Trophoblast cell (in vitro differentiated cells and primary cell): ENCODE data around the gene SPOCK2.

Experiments
- DNase-seq, 2 donors: peaks; one replicate each; pipeline ENCODE4 v3.0.0-alpha.2; 2016
- H2AFZ ChIP-seq: 2 replicates; pipeline ENCODE4 v1.6.1; 2013; ENCODE audit warnings: low read length, moderate library complexity, mild to moderate bottlenecking; ENCODE audit not compliant: insufficient read depth, poor library complexity
- H2AK5ac ChIP-seq: 2 replicates; pipeline ENCODE4 v1.6.1; 2013; ENCODE audit warnings: mild to moderate bottlenecking, low read length
- H2BK120ac ChIP-seq: 2 replicates; pipeline ENCODE4 v1.6.1; 2013; ENCODE audit warnings: low read length, mild to moderate bottlenecking, moderate library complexity; ENCODE audit not compliant: insufficient read depth, poor library complexity
- H2BK12ac ChIP-seq: 2 replicates; pipeline ENCODE4 v1.6.1; 2013; ENCODE audit warnings: mild to moderate bottlenecking, low read length, moderate library complexity
- H2BK5ac ChIP-seq: 2 replicates; pipeline ENCODE4 v1.6.1; 2013; ENCODE audit warnings: low read length, low read depth, moderate library complexity, mild to moderate bottlenecking; ENCODE audit not compliant: poor library complexity
- H3K14ac ChIP-seq: 2 replicates; pipeline ENCODE4 v1.6.1; 2013; ENCODE audit warnings: mild to moderate bottlenecking, low read length
- H3K18ac ChIP-seq: 2 replicates; pipeline ENCODE4 v1.6.1; 2013; ENCODE audit warnings: mild to moderate bottlenecking, low read length
- H3K23ac ChIP-seq: 2 replicates; pipeline ENCODE4 v1.6.1; 2013; ENCODE audit warnings: low read length
- H3K27ac ChIP-seq: 2 replicates; pipeline ENCODE4 v1.5.1; 2013; ENCODE audit warnings: low read depth, mild to moderate bottlenecking, inconsistent platforms, low read length, moderate library complexity
- H3K27me3 ChIP-seq: 2 replicates; pipeline ENCODE4 v1.6.1; 2013; ENCODE audit warnings: inconsistent platforms, mild to moderate bottlenecking, low read length, moderate library complexity; ENCODE audit not compliant: insufficient read depth
- H3K36me3 ChIP-seq, 2 experiments: 1 replicate in 1 of 2; 2 replicates in 1 of 2; pipeline ENCODE4 v1.6.1; 2013; ENCODE audit warnings: low read length in 2 of 2, mild to moderate bottlenecking in 2 of 2, moderate library complexity in 1 of 2; ENCODE audit not compliant: insufficient read depth in 2 of 2, control insufficient read depth in 1 of 2
- H3K4ac ChIP-seq: 2 replicates; pipeline ENCODE4 v1.6.1; 2013; ENCODE audit warnings: low read depth, mild to moderate bottlenecking, low read length, moderate library complexity
- H3K4me1 ChIP-seq, 2 experiments: 1 replicate in 1 of 2; 2 replicates in 1 of 2; pipeline ENCODE4 v1.6.1; 2013; ENCODE audit warnings: low read length in 2 of 2, mild to moderate bottlenecking in 2 of 2, moderate library complexity in 1 of 2; ENCODE audit not compliant: insufficient read depth in 2 of 2, control insufficient read depth in 1 of 2
- H3K4me2 ChIP-seq: 2 replicates; pipeline ENCODE4 v1.6.1; 2013; ENCODE audit warnings: inconsistent platforms, mild to moderate bottlenecking, low read length, moderate library complexity
- H3K4me3 ChIP-seq: 2 replicates; pipeline ENCODE4 v1.5.1; 2013; ENCODE audit warnings: mild to moderate bottlenecking, low read depth, low read length, inconsistent platforms
- H3K79me1 ChIP-seq: one replicate; pipeline ENCODE4 v1.6.1; 2013; ENCODE audit warnings: low read length
- H3K79me2 ChIP-seq: 2 replicates; pipeline ENCODE4 v1.6.1; 2013; ENCODE audit warnings: low read length, mild to moderate bottlenecking; ENCODE audit not compliant: control insufficient read depth, insufficient read depth, poor library complexity
- H3K9ac ChIP-seq: 2 replicates; pipeline ENCODE4 v1.6.1; 2013; ENCODE audit warnings: mild to moderate bottlenecking, low read length
- H3K9me3 ChIP-seq: 2 replicates; pipeline ENCODE4 v1.6.1; 2013; ENCODE audit warnings: low read depth, mild to moderate bottlenecking, control low read depth, inconsistent platforms, low read length; ENCODE audit not compliant: insufficient read depth
- H4K12ac ChIP-seq: 2 replicates; pipeline ENCODE4 v1.6.1; 2013; ENCODE audit warnings: low read depth, mild to moderate bottlenecking, low read length, moderate library complexity
- H4K8ac ChIP-seq: 2 replicates; pipeline ENCODE4 v1.6.1; 2013; ENCODE audit warnings: low read depth, mild to moderate bottlenecking, low read length, moderate library complexity
- H4K91ac ChIP-seq: one replicate; pipeline ENCODE4 v1.6.1; 2013; ENCODE audit warnings: low read depth, mild to moderate bottlenecking, low read length, moderate library complexity
- WGBS: extraction: QIAGEN DNeasy Blood & Tissue Kit; methylation state at CpG from one replicate; pipeline ENCODE4 v1.1.7; 2013; ENCODE audit warnings: missing lambda C conversion rate; ENCODE audit not compliant: insufficient read length, insufficient coverage; ENCODE audit errors: extremely low coverage; 5-methylcytosine and 5-hydroxymethylcytosine counted together

Gene SPOCK2

GRCh38 chr10:72053690-72054089 lies 34.7 kb downstream of the SPOCK2 start:
- no peak overlapping the region for H2BK5ac ChIP-seq
- H3K36me3 ChIP-seq, result no peaks in the 10 kb centered on the region
- H3K14ac ChIP-seq, result no peak overlapping the region
- no peak overlapping the region for H3K18ac ChIP-seq
- H3K9ac ChIP-seq, result no peak overlapping the region
- H3K23ac ChIP-seq, result no peak overlapping the region
- H2AFZ ChIP-seq, result no peak overlapping the region
- no peak overlapping the region for H2BK120ac ChIP-seq
- H3K4me2 ChIP-seq, result no peak overlapping the region
- no peak overlapping the region for H3K27ac ChIP-seq
- DNase-seq, result no peak
- H2BK12ac ChIP-seq, result no peak overlapping the region
- H3K4ac ChIP-seq, result no peak overlapping the region
- no peak overlapping the region for H3K4me3 ChIP-seq
- H3K79me1 ChIP-seq, result no peaks in the 10 kb centered on the region
- H2AK5ac ChIP-seq, result no peak overlapping the region
- no peak overlapping the region for H4K12ac ChIP-seq
- peaks cover 3% of the 10 kb centered on the region for H3K9me3 ChIP-seq
- no peaks in the 10 kb centered on the region for H3K27me3 ChIP-seq
- no CpG with 5 or more reads among the region's 7 CpGs for WGBS
- H3K79me2 ChIP-seq, result no peaks in the 10 kb centered on the region
- H4K91ac ChIP-seq, result no peak overlapping the region
- no peak overlapping the region for H4K8ac ChIP-seq
- no peaks in the 10 kb centered on the region for H3K4me1 ChIP-seq

- H3K27ac ChIP-seq, result no peak overlapping the region
- no peak for DNase-seq
- H3K4ac ChIP-seq, result no peak overlapping the region
- H3K4me3 ChIP-seq, result no peak overlapping the region
- no peaks in the 10 kb centered on the region for H3K79me2 ChIP-seq
- H2BK120ac ChIP-seq, result no peak overlapping the region
- no peak overlapping the region for H4K12ac ChIP-seq
- H4K91ac ChIP-seq, result no peak overlapping the region
- H3K9me3 ChIP-seq, result peaks cover 3% of the 10 kb centered on the region
- no peaks in the 10 kb centered on the region for H3K4me1 ChIP-seq
- no peak overlapping the region for H2AFZ ChIP-seq
- no peak overlapping the region for H2BK5ac ChIP-seq
- H3K23ac ChIP-seq, result no peak overlapping the region
- no peak overlapping the region for H2BK12ac ChIP-seq
- no peak overlapping the region for H3K4me2 ChIP-seq
- H2AK5ac ChIP-seq, result no peak overlapping the region
- no peak overlapping the region for H3K9ac ChIP-seq
- H3K36me3 ChIP-seq, result no peaks in the 10 kb centered on the region
- H3K79me1 ChIP-seq, result no peaks in the 10 kb centered on the region
- no peaks in the 10 kb centered on the region for H3K27me3 ChIP-seq
- H3K14ac ChIP-seq, result no peak overlapping the region
- no CpG with 5 or more reads among the region's 3 CpGs for WGBS
- no peak overlapping the region for H4K8ac ChIP-seq
- H3K18ac ChIP-seq, result no peak overlapping the region
Observed at GRCh38 chr10:72050873-72051272, 37.5 kb downstream of the SPOCK2 start.

- Histone ChIP-seq H3K4me2 (no peak overlapping the region), H3K4ac (no peak overlapping the region), H2AFZ (no peak overlapping the region), H2BK5ac (no peak overlapping the region), H3K23ac (no peak overlapping the region), H3K36me3 (no peaks in the 10 kb centered on the region), H3K18ac (no peak overlapping the region), H3K4me3 (no peak overlapping the region), H3K14ac (no peak overlapping the region), H3K4me1 (no peaks in the 10 kb centered on the region), H2BK120ac (no peak overlapping the region), H3K9ac (no peak overlapping the region), H3K9me3 (peaks cover 3% of the 10 kb centered on the region), H4K91ac (no peak overlapping the region), H3K79me2 (no peaks in the 10 kb centered on the region), H3K27me3 (no peaks in the 10 kb centered on the region), H3K79me1 (no peaks in the 10 kb centered on the region), H4K8ac (no peak overlapping the region), H3K27ac (no peak overlapping the region), H2AK5ac (no peak overlapping the region), H2BK12ac (no peak overlapping the region), H4K12ac (no peak overlapping the region)
- WGBS, result no CpG with 5 or more reads among the region's 5 CpGs
- DNase-seq, result no peak
Observed at GRCh38 chr10:72049969-72050781, 38.2 kb downstream of the SPOCK2 start.

GRCh38 chr10:72049472-72049871 lies 38.9 kb downstream of the SPOCK2 start:
- H3K14ac ChIP-seq, result no peak overlapping the region
- H2BK5ac ChIP-seq, result no peak overlapping the region
- H3K23ac ChIP-seq, result no peak overlapping the region
- DNase-seq, result no peak
- H4K8ac ChIP-seq, result no peak overlapping the region
- H3K79me2 ChIP-seq, result peaks cover under 1% of the 10 kb centered on the region
- no peak overlapping the region for H3K4me2 ChIP-seq
- H4K91ac ChIP-seq, result no peak overlapping the region
- H3K4me1 ChIP-seq, result peaks cover 3 to 4% of the 10 kb centered on the region in 2 experiments
- no CpG with 5 or more reads among the region's 1 CpG for WGBS
- H3K27ac ChIP-seq, result no peak overlapping the region
- no peak overlapping the region for H2BK120ac ChIP-seq
- no peak overlapping the region for H2AFZ ChIP-seq
- peaks cover 2% of the 10 kb centered on the region for H3K79me1 ChIP-seq
- no peak overlapping the region for H2AK5ac ChIP-seq
- H3K4me3 ChIP-seq, result no peak overlapping the region
- H3K4ac ChIP-seq, result no peak overlapping the region
- H3K9ac ChIP-seq, result no peak overlapping the region
- H3K27me3 ChIP-seq, result no peaks in the 10 kb centered on the region
- H3K9me3 ChIP-seq, result peaks cover 3% of the 10 kb centered on the region
- no peaks in the 10 kb centered on the region for H3K36me3 ChIP-seq
- no peak overlapping the region for H3K18ac ChIP-seq
- H4K12ac ChIP-seq, result no peak overlapping the region
- H2BK12ac ChIP-seq, result no peak overlapping the region
